HG03066 (cell line): Measurements from ENCODE around the gene LZTR1.

Experiments
- ATAC-seq: cut with Tn5 transposase; IDR thresholded peaks from one replicate; pipeline ENCODE4 v1.9.1; 2021; ENCODE audit warnings: low read depth; ENCODE audit not compliant: unreplicated experiment

LZTR1 gene

GRCh38 chr22:20949698-20950183 is 32.4 kb upstream of the LZTR1 start:
- no peak for ATAC-seq

DNA sequence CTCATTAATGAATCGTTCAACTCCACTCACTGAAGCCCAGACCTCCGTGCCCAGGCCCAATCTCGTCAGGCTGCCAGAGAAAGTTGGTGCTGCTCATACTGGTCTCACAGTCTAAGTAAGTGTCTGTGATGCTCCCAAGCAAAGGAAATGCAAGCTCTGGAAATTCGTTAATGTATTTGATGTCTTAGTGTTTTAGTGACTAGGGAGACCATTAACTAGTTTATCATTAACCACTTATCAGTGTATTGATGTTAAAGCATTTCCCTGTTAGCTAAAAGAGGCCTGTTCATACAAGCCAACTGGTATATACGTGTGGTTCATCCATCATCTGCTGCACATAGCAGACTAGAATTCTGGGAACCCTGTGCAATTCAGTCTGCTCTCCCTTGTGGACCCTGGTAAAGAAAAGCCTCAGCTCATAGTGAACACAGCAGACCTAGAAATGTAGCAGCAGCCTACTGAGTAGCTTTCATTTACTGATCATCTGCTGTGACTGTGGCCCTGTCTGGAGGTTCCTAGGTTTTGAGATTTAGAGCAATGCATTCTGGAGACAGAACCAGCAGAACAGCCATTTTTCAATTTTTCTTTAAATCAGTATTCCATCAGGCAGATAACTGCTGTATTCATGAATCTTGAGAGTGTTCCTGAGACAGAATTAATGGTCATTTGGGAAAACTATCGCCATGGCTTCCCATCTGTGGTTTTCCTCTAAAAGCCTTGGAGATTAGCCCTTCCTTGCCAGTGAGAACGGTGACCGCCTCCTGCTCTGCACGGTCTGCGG is 30.8 kb upstream of the LZTR1 start:
- no peak for ATAC-seq

- no peak for ATAC-seq
Measured at GRCh38 chr22:20951932-20952380, 30.1 kb upstream of the LZTR1 start.

DNA sequence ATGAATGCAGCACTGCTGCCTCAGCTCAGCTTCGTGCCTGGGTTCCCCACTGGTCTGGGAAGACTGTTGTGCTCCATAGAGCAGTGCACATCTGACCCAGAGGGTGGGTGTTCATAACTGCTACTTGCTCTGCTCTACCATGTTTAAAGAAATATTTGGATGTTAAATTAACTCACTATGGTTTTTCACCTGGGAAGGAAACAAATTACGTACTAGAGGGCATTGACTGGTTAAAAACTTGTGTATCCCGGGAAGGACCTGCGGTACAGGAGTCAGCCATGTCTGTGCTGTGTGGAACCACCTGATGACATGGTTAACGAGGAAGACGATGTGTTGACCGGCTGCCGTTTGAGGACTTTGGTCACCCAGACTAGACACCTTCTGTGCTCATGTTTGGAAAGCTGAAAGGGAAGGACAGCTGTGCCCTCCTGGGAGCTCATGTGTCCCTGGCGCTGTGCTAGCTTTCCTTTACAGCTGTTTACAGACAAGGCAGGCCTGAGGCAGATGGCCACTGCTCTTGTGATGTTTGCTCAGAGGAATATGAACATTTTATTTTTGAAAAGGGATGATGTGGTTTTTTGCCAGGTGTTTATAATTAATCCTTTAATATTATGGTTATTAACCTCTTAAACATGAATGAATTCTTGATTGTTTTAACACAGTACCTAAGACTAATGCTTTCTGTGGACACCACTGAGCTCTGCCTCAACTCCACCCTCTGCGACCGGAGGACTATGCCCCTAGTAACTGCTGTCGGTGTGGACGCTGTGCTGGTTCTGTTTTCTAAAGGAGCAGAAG is 29.4 kb upstream of the LZTR1 start:
- no peak for ATAC-seq

GRCh38 chr22:20953342-20953608 is 28.8 kb upstream of the LZTR1 start:
- no peak for ATAC-seq

GRCh38 chr22:20953668-20954500 is 28.2 kb upstream of the LZTR1 start:
- ATAC-seq, result no peak

GRCh38 chr22:20955548-20955947 is 26.5 kb upstream of the LZTR1 start:
- ATAC-seq, result no peak

DNA sequence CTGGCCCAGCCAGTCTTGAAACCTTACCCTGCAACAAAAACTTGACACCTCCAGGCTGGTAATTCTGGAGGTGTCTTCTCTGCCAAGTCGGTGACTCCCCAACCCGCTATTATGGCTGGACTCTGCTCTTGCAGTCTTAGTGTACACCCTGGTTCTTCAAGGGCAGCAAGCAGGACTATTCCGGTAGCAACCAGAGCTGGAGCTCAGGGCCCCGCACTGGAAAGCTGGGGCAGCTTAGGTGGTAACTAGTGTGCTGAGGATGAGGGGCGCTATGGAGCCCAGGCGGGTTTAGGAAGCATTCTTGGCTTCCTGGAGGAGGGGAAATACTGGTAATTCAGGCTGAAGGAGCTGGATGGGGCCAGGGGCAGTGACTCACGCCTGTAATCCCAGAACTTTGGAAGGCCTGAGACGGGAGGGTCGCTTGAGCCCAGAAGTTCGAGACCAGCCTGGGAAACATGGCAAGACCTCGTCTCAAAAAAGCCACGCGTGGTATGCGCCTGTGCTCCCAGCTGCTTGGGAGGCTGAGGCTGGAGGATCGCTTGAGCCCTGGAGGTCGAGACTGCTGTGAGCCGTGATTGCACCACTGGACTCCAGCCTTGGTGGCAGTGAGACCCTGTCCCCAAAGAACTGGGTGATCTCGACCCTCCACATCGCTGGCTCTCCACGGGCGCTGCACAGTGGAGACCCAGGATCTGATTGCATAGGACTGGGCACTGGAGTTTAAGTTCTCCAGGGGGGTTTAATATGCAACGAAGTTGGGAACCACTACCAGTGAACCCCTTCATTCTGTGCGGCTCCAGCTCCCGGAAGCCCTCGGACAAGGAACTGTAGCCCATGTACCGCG is 25.6 kb upstream of the LZTR1 start:
- ATAC-seq, result no peak

- ATAC-seq, result no peak
Measured at GRCh38 chr22:20957102-20957682, 24.9 kb upstream of the LZTR1 start.

- ATAC-seq, result no peak
Measured at GRCh38 chr22:20957683-20958431, 24.2 kb upstream of the LZTR1 start.

DNA sequence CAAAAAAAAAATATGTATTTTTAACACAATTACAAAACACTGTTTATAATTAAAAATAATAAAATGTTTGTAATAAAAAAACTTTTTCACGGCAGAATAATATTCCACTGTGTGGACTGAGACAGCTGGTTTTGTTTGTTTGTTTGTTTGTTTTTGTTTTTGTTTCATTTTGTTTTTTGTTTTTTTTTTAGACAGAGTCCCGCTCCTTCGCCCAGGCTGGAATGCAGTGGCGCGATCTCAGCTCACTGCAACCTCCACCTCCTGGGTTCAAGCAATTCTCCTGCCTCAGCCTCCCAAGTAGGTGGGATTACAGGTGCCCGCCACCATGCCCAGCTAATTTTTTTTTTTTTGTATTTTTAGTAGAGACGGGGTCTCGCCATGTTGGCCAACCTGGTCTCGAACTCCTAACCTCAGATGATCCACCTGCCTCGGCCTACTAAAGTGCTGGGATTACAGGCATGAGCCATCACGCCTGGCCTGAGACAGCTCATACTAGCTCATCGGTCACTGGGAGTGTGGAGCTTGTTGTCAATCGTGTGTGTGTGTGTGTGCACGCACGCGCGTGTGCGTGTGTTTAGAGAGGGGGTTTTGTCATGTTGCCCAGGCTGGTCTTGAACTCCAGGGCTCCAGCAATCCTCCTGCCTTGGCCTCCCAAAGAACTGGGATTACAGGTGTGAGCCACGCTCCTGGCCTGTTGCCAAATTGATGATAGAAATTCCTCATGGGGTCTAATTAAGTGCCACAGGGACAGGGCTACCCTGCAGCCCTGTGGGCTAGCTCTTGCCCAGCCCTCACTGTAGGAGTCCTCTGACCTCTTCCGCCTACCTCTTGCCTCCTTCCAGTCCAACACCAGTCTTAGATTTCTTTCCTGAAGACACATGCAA is 22.3 kb upstream of the LZTR1 start:
- ATAC-seq, result no peak

GRCh38 chr22:20960609-20961008 is 21.5 kb upstream of the LZTR1 start:
- ATAC-seq, result no peak

GRCh38 chr22:20962491-20962945 is 19.6 kb upstream of the LZTR1 start:
- ATAC-seq, result no peak

GRCh38 chr22:20963201-20964052 is 18.7 kb upstream of the LZTR1 start:
- ATAC-seq, result no peak

- ATAC-seq, result no peak
Measured at GRCh38 chr22:20964090-20964798, 17.9 kb upstream of the LZTR1 start.

DNA sequence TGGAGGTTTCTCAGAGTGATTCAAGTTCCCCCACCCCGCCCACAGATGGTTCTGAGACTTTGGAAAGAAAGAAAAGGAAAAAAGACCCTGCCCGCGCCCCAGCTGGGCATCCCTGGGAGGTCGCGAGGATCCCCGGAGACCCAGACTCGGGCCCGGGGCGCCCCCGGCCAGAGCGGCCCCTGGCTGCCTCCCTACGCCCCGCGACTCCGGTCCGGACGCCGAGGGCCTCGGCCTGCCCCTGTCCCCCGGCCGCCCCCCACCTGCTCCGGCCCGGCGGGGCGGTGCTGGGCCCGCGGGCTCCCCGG is 17.3 kb upstream of the LZTR1 start:
- no peak for ATAC-seq
